Measurements from ENCODE around the gene EYA3.

DNA sequence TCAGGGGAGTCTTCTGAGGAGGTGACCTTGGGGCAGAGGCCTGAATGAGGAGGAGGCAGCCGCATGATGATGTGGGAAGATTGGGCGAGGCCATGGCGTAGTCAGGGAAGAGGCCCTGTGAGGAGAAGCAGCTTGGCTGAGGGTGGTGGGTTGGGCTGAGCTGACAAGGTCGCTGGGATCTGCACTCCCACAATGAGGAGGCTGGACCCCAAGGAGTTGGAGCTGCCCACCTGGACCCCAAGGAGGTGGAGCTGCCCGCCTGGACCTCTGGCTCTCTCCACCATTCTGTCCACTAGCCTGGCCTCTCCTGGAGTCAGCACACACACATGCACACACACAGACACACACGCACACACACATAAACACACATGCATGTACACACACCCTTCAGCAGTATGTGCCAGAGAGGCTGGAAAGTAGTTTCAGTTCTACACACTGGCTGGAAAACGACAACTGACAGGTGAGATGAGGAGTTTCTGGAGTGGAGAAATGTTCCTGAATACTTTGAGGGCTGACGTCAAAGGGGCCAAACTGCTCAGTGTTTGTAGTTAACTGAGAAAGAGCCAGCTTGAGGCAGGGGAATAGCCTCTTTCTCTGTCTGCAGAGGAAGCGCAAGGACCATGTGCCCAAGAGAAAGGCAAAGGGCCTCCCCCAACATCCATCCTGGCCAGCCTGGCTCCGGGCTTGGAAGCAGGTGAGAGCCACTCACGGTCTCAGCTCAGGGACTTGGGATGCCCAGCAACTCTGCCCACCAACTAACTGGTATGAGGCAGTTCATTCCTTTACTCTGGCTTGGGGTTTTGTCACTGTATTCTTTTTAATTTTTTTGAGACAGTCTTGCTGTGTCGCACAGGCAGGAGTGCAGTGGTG lies 146.5 kb downstream of the EYA3 start:
- TF ChIP-seq EZH2 (IDR thresholded peaks at IDR 0.05; ENCODE audit: borderline replicate concordance, low read length), result no peak
- TF ChIP-seq, protein P1, sequence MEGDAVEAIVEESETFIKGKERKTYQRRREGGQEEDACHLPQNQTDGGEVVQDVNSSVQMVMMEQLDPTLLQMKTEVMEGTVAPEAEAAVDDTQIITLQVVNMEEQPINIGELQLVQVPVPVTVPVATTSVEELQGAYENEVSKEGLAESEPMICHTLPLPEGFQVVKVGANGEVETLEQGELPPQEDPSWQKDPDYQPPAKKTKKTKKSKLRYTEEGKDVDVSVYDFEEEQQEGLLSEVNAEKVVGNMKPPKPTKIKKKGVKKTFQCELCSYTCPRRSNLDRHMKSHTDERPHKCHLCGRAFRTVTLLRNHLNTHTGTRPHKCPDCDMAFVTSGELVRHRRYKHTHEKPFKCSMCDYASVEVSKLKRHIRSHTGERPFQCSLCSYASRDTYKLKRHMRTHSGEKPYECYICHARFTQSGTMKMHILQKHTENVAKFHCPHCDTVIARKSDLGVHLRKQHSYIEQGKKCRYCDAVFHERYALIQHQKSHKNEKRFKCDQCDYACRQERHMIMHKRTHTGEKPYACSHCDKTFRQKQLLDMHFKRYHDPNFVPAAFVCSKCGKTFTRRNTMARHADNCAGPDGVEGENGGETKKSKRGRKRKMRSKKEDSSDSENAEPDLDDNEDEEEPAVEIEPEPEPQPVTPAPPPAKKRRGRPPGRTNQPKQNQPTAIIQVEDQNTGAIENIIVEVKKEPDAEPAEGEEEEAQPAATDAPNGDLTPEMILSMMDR (conservative IDR thresholded peaks at IDR 0.05 in 1 of 2, IDR thresholded peaks at IDR 0.05 in 1 of 2; ENCODE audit: extremely low read depth in 1 of 2, insufficient read depth in 1 of 2, low read depth in 1 of 2, low read length in 2 of 2), result no peak

Measured in mammary epithelial cell (primary cell).